Measurements from ENCODE around the gene METTL4.

The METTL4 gene, protein sequence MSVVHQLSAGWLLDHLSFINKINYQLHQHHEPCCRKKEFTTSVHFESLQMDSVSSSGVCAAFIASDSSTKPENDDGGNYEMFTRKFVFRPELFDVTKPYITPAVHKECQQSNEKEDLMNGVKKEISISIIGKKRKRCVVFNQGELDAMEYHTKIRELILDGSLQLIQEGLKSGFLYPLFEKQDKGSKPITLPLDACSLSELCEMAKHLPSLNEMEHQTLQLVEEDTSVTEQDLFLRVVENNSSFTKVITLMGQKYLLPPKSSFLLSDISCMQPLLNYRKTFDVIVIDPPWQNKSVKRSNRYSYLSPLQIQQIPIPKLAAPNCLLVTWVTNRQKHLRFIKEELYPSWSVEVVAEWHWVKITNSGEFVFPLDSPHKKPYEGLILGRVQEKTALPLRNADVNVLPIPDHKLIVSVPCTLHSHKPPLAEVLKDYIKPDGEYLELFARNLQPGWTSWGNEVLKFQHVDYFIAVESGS
- total RNA-seq: 23.5 reads per million, percentile 50 among the genes with 10 or more reads in this experiment

DNA sequence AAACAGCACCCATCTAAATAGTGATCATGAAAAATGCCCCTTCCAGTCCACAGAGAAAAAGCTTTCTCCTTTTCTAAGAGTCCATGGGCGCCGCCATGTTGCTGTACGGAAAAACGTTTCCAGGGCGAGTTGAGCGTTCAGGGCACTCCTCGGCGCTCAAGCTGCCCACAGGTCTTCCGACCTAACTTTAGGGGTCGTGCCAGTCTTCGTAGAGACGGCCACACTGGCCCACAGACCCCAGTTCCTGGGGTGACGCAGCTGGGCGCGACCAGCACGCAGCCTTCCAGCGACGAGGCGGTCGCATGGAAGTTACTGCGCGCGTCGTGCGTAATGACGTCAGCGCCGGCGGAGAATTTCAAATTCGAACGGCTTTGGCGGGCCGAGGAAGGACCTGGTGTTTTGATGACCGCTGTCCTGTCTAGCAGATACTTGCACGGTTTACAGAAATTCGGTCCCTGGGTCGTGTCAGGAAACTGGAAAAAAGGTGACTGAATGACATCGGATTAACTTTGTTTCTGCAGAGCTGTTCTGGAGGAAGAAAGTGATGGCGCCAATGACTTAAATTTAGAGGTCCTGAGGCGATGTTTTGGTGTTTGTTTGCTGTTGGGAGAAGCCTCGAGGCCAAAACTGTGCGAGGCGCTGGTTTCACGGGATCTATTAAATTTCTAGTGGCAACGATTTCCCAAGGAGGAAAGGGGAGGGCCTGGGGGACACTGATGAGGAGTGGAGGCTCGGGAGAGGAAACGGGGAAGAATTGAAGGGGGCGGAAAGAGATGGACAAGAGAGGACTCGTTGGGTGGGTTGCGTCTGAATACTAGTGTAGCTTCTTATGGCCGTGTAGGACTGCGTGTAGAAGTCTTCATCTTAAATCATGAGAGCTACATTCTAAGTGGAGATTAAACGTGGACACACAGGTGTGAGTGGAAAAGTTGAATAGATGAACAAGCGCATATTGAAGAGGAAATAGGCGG is at the start of gene METTL4, which contains the start of gene NDC80:
Gene METTL4 (minus strand): TSS at position 306 of the 971 bp plus-strand sequence. CDS start 4,289 bp downstream, outside the sequence.
Gene NDC80 (plus strand): TSS at position 358 of the 971 bp plus-strand sequence. CDS start 1,429 bp downstream, outside the sequence.
- peak; percentile 80 for DNase-seq

DNA sequence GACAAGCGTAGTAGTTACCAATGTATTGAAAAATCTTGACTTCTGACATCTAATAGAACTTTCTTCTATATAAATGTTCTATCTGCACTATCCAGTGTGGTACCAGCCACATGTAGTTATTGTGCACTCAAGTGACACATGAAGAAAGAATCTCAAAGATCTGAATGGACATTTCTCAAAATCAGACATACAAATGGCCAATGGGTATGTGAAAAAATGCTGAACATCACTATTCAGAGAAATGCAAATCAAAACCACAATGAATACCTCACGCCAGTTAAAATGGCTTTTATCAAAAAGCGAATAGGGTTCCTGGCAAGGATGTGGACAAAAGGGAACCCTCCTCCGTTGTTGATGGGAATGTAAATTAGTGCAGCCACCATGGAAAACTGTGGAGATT is 46.7 kb upstream of the METTL4 start:
- no peak for DNase-seq

DNA sequence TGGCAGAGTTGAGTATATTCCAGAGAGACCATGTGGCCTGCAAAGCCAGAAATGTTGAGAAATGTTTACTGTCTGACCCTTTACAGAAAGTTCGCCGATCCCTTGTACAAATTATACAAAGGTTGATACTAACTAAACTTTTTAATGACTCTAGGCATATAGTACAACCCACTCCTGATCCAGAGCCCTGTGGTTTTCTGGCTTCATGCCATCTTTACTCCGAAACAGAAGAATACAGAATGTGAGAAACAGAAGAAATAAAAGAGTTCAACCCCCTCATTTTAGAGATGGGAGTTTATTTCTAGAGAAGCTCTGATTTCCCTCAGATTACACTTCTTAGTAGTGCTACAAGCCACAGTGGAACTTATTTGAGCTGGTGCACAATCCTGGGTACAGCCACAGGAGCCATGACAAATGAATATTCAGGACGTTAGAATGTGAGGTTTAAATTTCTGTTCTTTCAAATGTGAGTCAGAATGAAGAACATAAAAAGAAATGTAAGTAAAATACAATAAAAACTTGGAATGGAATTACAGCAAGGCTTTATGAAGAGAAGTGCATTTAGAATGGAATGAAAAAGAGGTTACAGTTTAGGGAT is 46.2 kb upstream of the METTL4 start:
- DNase-seq: no peak

DNA sequence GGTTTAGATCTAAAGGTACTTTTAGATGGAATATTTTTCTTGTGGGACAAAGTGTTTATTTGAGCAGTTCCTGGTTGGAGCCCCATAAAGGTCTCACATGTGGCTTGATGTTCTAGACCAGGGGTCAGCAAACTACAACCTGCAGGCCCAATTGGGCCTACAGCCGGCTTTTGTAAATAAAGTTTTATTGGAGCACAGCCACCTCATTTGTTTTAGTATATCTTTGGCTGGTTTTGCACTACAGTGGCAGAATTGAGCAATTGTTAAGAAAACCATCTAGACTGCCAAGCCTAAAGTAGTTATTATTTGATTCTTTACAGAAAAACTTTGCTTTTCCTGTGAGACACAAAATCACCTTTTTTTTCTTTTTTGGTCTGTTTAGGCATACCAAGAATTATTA is 41.7 kb upstream of the METTL4 start:
- DNase-seq: no peak

DNA sequence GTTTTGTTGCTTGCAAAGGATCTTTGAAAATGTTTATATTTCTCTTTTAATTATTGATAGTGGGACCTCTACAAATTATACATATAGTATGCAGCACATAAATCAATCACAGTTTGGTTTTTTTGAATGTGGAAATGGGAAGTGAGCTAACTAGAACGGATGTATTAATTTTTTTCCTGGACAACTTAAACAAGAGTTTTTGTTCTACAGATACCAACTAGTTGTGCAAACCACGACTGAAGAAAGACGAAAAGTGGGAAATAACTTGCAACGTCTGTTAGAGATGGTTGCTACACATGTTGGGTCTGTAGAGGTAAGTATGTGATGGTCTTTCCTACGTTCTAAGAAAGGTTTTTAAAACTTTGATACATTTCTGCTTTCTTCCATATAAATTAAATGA is 39.2 kb upstream of the METTL4 start:
- no peak for DNase-seq

DNA sequence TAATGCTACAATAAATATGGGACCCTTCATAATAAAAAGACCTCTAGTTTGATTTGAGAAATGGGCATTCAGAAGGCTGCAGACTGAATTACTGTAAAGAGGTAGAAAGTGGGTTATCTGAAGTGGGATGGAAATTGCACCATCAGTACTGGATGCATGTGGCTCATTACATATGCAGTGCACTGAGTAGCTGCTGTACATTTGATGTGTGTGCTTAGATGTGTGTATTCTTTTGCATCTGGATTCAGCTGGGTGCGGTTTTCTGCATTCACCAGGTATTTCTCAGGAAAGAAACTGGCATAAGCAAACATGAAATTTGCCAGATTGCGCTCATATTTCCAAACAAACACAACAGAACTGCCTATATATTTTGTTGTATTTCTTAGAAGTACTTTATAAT is 38.3 kb upstream of the METTL4 start:
- DNase-seq: no peak

DNA sequence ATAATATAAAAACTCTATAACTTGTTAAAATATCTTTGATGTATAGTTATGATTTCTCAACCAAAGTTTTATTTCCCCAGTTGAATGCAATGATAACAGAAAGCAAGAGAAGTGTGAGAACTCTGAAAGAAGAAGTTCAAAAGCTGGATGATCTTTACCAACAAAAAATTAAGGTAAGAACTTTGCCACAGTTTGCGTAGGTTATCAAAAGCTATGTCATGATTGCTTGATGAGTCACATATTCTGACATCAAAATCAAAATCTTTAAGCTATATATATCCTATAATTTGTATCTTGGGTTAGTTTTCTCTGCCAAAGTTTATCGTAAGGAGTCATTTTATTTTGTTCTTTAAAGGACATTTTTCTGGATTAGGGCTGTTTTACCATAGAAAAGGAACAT is 35.0 kb upstream of the METTL4 start:
- no peak for DNase-seq

DNA sequence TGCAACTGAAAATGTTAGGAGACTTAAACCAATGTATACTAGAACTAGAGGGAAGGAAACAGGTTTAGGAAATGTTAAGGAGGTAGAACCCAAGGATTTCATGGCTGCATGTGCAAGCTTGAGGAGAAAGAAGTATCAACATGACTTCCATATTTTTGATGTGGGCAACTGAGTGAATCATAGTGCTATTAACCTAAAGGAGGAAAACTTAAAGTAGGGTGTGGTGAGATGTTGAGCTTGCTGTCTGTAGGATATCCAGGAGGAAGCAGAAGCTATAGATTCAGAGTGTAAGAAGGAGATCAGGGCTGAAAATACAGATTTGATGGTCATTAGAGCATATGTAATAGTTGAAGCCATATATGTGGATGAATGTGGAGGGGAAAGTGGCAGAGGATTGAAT is 31.5 kb upstream of the METTL4 start:
- no peak for DNase-seq

DNA sequence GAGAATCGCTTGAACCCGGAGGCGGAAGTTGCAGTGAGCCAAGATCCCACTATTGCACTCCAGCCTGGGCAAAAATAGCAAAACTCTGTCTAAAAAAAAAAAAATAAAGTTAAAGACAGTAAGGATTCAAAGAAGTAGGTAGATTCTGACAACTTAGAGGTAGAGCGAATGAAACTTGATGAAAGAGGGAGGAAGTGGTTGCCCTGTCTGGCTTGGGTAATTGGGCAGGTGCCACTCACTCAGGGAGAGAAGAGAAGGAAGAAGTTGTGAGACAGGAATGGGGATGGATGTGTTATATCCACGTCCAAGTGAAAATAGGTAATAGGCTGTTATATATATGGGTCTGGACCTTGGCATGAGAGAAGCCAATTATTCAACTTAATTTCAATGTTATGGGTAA is 26.3 kb upstream of the METTL4 start:
- no peak for DNase-seq

DNA sequence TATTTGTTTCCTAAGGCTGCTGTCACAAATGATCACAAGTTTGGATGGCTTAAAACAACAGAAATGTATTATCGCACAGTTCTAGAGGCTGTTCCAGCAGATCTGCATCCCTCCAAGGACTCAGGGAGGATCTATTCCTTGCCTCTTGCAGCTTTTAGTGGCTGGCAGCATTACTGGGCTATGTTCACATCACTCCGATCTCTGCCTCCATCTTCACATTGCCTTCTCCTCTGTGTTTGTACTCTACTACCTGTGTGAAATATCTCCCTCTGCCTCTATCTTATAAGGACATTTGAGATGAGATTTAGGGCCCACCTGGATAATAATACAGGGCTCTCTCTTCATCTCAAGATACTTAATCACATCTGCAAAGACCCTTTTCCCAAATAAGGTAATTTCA is 19.0 kb upstream of the METTL4 start:
- no peak for DNase-seq

DNA sequence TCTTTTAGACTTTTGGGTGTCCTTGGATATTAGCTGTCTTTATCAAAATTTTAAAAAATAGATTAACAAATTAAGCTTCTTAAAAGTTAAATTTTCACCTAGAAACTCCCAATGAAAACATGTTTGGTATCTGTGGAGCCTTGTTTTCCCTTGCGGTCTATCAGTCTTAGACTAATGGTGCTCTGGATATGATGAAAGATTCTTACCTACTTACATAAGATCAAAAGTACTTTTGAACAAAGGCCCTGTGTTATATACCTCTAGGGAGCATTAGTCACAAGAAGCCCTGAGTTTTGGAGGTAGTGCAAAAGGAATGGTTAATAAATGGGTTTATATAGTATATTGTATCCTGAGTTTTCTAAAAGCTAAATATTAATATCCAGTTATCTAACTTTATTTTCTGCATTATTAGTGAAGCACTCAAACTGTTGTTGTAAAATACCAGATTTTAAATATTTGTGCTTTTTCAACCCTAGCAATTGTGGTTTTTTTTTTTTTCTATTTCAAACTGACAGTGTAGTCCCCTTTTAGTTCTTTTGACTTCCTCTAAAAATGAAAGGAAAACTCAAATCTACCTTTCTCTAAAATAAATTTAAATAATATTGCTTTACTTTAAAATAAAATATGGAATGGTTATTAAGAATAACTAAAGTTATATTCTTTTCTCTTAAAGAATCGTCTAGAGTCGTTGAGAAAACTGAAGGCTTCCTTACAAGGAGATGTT is 18.2 kb upstream of the METTL4 start:
- no peak for DNase-seq

DNA sequence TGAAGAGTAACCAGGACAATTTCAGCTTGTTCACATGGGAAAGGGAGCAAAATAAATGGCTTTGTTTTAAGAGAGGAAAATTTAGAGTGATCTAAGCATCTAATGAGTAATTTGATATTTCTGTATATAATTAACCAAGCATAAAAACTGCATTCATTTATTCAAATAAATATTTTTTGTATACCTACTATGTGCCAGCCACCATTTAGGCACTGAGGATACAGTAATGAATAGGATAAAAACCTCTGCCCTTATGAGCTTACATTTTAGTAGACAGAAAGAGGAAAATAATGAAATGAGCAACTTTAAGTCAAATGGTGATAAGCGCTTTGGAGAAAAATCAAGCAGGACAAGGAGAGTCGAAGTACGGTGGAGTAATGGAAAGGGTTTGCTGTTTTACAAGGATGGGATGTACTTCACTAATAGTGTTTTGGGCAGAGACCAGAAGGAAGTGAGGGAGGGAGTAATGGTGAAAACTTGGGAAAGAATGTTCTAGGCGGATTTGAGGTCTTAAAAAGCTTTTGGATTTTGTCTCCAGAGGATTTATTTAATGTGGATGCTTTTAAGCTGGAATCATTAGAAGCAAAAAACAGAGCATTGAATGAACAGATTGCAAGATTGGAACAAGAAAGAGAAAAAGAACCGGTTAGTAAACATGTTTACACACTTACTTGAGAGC is 17.5 kb upstream of the METTL4 start:
- no peak for DNase-seq

DNA sequence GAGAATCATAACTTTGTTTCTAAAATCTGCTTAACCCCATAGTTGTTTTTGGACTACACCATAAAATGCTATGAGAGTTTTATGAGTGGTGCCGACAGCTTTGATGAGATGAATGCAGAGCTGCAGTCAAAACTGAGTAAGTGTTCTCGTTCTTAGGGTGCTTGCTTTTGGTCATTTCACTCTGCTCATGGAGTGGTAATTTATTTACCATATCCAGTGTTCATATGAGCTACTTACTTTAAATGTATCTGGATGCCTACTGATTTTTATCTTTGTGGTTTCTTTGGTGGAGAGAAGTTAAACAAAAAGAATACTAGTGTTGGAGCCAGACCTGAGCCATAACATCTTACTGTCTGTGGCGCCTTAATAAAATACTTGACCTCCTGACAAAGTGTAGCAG is 16.5 kb upstream of the METTL4 start:
- DNase-seq: no peak

DNA sequence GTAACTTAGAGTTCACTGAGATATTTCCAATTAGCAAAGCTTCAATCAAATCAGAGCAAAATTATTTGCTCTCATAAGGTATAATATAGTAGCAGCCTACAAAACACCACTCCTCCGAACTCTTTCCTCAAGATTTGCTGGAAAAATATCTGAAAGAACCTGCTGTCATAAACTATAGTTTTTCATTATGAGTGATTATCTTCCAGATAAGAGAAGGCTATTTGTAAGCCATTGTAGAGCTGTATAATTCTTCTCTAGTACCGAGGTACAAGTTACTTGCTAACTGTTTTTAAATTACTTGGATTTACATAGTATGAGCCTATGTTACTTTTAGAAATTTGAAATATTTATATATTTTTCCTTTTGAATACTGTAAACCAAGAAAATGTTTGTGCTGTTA is 2.1 kb upstream of the METTL4 start:
- no peak for DNase-seq

DNA sequence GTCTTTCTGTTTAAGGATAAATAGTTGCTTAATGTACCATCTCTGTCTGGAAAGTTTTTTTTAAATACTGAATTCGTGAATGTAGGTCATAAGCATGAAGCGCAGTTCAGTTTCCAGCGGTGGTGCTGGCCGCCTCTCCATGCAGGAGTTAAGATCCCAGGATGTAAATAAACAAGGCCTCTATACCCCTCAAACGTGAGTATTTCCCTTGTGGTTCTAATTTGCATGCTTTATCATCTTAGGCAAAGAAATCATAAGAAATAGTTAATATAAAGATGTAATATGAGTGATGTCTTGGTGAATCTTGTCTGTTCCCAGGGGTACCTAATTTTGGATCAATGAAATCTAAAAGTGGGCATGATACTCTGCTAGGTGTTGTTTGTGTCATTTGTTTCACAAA is 1.6 kb upstream of the METTL4 start:
- no peak for DNase-seq

DNA sequence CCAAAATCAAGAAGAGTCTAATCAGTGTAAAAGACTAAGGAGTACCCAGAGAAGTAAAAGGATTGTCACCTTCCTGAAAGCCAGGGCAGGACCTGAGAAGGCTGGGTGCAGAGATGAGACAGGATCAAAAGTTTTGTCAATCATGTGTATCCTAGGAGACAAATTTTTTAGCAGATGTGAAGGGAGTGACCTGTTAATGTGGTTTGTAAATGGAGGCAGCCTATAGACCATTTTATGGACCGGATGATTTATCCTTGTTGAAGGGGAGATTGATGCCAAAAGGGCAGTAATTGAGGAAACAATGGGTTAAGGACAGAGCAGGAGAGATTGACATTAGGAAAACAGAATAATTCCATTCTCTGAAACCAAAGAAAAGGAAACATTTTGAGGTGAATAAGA is 865 bp upstream of the METTL4 start:
- DNase-seq: no peak

DNA sequence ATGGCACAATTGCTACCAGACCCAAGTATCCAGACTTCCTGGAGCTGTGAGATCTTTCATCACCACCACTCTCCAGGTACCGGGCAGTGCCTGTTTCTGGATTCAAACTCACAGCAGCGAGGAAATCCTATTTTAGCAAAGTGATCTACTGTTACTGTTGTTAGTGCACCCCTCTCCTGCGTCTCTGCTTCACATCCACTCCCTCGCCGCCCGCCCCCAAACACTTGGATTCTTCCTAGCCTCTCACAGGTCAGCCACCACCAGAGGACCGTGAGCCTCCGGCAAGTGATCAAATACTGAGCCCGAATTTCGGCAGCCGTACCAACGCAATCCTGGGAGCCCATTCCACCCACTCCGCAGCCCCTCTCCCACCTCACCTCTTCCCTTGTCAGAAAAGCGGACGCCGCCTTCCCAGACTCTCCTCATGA is 519 bp downstream of the METTL4 start:
- DNase-seq: peak; percentile 54

DNA sequence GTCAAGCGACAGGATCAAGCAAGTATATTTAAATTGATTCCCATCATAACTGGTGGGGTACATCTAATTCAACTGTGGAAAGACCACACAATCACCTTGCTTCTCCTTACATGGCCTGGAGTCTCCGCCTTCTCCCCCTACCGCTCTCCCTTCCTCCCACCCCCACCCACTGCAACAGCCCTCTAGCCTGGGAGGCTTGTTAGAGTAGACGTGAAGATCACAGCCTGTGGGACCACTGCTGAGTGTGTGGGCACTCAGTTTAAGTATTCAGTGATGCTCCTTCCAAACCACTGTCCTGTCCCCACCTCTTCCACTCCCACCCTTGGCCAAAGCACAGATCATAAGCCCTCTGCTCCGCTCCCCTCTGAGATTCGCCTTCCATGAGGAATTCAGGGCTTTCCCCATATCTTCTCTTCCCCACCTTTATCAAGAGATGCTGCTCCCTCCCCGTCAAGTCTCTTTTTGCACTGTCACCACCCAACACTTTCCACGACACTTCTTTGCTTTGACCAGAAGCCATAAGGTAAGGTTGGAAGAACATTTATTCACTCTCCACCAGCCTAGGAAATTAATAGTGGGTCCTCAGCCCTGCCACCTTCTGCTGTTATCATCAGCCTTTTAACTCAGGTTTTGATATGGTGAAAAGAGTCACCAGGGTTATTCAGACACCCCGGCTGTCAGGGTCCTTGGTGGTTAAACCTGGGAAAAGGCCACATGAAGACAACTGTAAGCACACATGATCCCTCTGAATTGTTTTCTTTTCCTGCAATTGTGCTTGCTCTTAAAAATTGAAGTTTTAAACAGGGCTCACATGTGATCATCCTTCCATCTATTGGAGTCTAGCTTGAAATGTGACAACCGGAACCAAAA is 1.7 kb downstream of the METTL4 start:
- DNase-seq: no peak

DNA sequence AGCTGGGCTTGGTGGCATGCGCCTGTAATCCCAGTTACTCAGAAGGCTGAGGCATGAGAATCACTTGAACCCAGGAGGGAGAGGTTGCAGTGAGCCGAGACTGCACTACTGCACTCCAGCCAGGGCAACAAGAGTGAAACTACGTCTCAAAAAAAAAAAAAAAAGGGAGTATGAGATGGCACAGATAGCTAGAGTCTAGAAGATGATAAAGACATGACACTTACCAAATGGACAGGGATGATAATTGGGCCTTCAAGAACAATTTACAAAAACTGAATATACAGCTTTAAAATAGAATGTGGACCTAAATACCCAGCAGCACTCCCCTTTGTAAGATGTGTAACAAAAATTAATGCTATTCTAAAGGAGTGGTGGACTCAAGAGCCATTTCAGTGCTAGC is 2.7 kb downstream of the METTL4 start:
- DNase-seq: no peak

DNA sequence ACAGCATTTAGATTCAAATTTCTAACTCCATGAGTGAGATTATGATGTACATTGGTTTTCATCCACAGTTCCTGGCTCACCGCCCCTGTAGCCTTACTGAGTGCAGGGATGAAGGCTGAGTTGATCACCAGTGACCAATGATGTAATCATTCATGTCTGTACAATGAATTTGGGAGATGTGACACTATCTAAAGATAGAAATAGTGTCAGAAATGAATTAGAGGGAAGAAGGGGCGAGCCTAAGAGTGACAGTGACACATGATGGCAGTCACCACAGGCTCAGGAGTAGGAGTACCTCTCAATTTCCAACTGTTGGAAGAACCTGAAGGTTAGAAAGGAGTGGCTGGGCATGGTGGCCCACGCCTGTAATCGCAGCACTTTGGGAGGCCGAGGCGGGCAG is 3.2 kb downstream of the METTL4 start:
- DNase-seq: no peak

DNA sequence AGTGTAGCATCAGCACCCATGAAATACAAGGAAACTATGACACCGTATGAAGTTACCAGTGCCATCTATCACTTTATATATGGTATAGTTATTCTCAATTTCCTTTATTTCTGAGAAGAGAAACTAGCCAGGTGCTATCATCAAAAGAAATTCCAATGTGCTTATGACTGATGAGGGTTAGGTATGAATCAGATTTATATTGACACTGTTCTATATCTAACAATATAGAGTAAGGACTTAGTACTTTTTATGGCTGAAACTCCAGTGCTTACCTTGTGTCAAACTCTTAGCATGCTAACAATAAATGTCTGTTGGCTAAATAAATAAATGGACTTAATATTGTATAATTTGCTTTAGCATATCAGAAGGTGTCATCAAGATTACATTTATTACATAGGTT is 6.9 kb downstream of the METTL4 start:
- no peak for DNase-seq
